Measurements from ENCODE around the gene CHRNA1.

- TF ChIP-seq CTCF (IDR thresholded peaks at IDR 0.05; ENCODE audit: low read depth, low read length, poor library complexity, severe bottlenecking) (no peak), EZH2phosphoT487 (IDR thresholded peaks at IDR 0.05; ENCODE audit: borderline replicate concordance, low read length) (no peak)
Observed at GRCh38 chr2:174772472-174772801, 8.2 kb upstream of the CHRNA1 start.

Data from DOHH2 (cell line).